ENCODE measurements around the gene COL18A1. TPM values are rescaled to one million over a fixed set of nuclear protein-coding genes. Genes with fewer than 3 reads are reported as not detected.
A peak's percentile ranks its signal among the peaks of the same experiment; 100 is the strongest.

Gene COL18A1
- total RNA-seq, 1 donor from 2014 or later, result 266 TPM

DNA sequence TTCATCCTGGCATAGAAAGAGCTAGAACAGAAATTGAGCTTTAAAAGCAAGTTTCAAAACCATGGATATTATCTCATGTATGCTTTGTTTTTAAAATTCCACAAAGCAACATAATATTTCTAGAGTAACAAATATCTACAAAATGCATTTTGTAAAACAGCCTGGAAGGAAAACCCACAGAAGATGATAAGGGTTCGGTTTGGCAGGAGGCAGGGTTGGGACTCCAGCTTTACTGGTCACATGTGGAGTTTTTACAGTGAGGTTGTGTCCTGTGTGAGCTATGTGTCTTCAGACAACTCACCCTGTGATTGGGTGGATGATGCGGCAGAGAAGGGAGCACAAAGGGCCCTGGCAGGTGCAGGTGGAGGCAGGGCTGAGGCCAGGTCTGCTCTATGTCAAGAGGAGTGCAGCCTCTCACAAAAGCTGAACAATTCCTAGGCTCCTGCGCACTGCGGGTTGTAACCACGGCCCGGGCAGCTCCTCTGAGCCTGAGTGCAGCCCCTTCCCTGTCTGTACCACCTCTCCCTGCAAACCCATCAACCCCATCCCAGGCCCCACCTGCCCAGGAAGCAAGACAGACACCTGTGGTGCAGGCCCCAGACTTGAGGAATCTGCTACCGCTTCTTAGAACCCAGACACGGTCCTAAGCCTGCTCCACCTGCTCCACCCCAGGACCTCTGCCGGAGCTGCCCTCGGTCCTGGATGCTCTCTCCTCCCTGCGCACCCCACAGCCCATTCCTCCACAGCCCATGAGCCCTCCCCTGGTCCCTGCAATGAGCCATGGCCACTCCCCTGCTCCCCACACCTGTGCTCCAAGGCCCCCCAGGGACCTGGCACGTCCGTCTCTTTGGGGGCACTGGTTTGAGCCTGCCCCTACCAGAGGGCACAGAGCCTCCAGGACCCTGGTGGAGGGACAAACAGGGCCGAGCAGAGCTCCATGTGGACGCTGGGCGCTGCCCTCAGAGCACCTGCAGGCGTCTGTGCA, 2.8 kb upstream of the COL18A1 start:
- no peak for DNase-seq (ENCODE audit: low spot score)

DNA sequence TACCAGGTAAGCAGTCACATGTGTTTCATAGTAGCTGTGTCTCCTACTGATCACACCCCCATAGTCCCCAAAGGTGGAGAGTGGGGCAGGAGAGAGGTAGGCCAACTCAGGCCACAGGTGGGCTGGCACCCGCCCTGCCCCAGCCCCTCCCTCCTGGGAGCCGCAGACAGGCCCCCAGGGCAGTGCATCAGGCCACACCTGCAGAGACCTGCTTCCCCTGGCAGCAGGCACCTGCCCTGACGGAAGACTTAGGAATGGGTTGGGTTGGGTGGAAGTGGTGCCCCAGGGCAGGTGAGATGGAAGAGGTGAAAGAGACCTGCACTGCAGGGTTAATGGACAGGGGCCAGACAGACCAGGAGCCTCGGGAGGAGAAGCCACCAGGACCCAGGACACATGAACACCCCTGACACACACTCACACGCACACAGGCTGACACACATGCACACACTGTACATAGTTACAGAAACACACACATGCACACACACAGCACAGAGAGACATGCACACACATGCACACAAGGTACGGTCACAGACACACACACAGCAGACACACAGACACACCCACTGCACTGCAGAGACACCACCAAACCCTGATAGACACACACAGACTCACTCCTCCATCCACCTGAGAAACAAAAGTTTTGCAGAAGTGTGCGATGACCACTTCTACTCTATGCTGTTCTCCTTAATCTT, 1.7 kb upstream of the COL18A1 start:
- DNase-seq (ENCODE audit: low spot score), result no peak

DNA sequence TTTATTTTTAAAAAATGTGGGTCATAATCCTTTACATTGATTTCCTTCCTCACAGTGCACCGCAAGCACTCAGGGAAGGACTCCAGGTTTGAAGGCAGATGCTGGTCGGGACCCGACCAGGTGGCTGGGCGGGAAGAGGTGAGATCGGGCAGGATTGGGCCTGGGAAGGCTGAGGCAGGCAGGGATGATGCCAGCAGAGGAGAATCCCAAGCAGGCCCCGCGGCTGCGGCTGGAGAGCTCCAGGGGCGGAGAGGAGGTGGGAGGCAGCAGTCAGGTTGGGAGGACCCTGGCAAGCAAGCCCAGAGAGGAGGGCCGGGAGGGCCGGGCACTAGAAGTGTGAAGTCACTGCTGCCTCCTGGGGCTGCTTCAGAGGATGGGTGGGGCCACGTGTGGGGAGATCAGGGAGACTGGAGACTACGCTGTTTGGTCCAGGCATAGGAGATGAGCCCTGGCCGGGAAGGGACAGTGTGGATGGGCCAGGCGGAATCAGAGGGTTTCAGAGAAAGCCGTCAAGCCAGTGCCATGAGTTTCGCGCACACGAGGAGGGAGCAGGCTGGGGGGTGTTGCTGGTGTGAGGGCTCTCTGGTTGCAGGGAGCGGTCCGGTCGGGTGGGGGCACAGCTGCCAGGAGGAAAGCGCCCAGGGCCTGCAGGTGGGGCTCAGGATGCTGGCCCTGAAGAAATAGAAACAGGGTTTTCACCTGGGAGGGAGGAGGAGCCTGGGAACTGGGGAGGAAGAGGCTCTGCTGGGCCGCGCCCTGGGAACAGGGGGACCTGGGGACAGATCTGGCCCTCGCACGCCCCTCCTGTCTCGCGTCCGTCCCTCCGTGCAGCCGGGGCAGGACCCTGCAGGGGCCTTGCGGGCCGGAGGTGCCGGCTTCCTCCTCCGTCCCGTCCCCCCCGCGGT, 888 bp upstream of the COL18A1 start:
- DNase-seq (ENCODE audit: low spot score), result peak; percentile 88

DNA sequence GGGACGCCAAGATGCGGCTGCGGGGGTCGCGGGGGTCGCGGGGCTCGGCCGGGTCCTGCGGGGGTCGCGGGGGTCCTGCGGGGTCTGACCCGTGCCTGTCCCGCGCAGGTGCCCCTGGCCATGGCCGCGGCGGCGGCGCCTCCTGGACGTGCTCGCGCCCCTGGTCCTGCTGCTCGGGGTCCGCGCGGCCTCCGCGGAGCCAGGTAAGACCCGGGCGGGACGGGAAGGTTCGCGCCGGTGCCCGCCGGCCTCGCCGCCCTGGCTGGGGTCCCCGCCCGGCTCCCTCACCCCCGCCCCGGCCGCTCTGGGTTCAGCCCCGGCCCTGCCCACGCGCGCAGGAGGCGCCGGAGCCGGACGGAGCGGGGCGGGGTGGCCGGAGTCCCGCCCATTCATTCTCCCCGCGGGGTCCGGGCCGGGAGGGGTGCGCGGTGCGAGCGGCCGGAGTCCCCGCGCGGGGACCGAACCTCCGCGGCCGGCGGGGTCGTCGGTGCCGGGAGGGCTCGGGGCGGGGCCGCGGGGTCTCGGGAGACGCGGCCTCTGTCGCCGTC, 380 bp downstream of the COL18A1 start:
- no peak for DNase-seq (ENCODE audit: low spot score)

DNA sequence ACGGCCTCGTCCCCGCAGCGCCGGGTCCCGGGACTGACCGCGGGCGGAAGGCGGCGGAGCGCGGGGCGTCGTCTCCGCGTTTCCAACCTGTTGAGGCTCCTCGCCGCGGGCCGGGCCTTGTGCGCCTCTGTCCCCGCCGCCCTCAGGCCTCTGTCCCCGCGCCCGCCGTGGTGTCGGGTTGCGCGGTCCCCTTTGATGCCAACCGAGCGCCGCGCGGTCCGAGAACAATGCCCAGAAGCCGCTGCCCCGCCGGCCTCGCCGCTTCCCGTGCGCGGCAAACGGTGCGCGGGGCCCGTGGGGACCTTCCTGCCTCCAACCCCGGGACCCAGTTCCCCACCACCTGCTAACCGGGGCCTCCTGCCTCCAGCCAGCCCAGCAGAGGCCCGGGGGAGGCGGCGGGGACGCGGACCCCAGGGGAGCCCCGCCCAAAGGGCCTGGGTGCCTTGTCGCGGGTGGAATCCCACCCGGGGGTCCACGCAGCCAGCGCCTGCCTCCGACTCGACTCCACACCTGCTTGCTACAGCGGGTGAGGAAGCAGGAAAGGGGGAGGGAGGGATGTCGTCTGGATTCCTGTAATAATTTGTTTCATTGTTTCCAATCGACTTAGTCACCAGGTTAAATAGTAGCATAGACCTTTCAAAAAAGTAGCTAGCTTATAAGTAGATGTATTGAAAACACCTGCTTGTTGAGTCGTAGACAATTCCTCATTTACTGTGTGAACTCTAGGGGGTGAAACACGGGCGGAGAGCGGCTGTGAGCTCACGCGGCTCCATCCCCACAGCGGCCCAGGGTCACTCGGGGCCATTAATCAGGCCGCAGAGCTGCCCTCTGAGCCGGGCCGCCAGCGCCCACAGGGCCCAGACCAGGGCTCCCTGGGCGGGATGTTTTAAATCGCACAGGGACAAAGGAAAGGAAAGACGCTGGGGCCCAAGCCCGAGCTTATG, 1.1 kb downstream of the COL18A1 start:
- DNase-seq (ENCODE audit: low spot score), result no peak

DNA sequence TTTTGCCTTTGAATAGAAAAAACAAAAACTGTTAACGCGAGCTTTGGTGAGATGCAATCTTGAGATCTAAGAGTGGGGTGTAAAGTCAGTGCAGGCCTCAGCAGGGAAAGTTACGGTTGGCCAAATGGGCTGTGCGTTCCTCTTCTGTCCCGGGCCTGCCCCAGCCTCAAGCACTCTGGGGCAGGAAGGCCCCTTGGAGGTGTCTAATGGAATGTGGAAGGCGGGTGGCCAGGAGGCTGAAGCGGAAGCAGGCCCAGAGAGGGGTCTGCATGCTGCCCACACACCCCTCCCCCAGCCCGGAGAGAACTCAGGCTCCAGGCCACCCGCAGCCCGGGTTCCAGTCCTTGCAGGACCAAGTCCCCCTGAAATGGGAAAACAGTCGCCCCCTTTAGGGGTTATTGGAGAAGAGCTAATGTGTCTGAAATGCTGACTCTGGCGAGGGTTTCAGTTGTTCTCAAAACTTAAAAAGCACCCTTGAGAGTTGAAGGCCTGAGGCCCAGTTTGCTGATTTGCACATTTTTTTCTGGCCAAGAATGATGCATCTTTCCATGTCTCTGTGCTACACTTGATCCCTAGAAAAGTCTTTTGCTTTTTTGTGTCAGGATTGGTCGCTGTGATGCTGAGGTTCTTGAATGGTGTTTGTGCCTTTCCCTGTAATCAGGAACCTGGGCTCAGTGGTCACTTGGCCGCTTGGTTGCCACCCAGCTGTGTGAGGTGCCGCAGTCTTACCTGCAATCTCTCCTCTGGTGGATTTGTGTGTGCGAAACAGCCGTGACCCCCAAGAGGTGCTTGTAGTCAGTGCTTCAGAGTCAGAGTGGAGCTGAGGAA, 2.0 kb downstream of the COL18A1 start:
- peak; percentile 64 for DNase-seq (ENCODE audit: low spot score)

DNA sequence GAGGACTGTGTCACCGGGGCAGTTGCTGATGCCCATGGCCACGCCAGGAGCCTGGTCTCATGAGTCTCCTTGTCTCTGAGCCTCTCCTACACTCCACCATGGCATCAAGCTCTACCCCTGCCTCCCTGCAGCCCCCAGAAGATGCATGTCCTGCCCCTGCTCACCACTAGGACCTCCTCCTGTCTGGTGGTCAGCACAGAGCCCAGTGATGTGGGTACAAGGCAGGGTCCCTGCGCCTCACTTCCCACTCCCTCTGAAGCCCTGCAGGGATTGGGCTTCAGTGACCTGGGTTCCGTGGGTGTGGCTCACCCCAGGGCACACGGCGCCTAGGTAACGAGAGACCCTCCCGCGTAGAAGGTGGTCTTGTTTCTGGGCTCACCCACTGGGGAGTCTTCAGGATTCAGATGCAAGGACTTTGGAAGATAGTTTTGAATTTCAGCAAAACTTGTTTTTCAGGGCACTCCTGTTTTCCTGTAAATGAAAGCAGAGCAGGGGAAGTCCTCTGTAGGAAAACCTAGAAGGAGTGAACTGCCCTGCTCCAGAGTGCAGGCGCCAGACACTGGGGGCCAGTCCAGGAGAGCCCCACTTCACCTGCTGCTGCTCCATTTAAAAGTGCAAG, 2.8 kb downstream of the COL18A1 start:
- DNase-seq (ENCODE audit: low spot score), result no peak

DNA sequence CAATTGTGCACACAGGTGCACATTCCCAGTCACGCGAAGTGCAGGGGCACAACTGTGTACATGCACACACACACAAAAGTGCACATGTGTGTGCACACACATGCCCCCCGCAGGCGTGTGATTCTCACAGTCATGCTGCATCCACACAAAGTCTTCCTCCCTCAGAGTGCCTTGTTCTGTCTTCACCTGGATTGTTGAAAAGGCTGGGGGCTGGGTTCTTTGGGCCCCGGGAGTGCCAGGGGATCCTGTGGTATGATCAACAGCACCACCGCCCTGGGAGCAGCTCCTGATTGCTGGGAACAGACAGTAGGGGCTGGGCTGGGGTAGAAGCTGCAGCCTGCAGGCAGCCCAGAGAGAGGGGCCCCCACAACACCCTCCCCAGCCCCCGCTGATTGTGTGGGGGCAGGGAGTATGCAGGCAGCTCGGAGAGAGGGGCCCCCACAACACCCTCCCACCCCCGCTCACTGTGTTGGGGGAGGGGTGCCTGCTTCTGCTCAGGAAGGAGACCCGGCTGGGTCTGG, 3.4 kb downstream of the COL18A1 start:
- DNase-seq (ENCODE audit: low spot score), result no peak

DNA sequence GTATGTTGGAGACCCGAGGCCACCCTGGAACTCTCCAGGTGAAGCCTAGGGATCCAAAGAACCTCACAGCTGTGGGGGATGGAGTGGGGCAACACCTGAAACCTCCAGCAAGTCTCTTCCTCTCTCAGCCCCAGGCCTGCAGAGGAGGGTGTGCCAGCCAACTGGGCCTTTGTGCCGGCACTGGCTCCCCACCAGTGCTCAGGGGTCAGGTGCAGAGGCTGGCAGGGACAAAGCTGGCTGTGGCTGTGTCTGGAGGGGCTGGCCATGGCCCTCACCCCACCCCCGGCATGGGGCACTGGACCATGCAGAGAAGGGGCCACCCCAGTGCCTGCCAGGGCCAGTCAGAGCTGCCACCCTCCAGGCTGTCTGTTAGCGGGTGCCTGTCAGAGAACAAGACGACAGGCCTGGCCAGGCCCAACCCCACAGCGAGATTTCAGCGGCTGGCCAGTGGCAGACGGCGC, 3.9 kb downstream of the COL18A1 start:
- no peak for DNase-seq (ENCODE audit: low spot score)

DNA sequence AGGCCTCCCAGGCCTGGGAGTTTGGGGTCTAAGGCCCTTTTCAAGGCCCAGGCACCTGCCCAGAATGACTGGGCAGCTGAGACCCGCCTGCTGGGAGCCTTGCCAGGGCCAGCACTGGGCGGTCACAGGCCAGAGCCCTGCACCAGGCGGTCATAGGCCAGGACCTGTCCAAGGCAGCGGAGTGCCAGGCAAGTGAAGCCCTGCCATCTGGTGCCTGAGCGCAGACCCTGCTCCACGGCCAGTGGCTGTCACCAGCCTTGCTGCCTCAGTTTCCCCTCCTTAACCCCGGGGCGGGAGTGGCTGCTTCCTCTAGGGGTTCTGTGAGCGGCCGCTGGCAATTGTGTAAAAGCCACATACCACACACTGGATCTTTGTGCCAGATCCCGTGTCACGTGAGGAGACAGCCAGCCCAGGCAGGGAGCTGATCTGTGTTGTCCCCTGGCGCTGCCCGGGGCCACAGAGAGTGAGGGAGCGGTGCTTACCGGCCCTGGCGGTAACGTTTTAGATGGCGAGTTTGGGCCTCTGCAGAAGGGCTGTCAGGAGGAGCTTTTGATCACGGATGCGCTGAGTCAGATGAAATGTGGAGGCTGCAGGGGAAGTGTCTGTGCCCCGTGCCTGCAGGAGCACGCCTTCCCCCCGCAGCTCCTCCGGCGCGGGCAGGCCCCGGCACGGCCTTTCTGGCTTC, 4.6 kb downstream of the COL18A1 start:
- DNase-seq (ENCODE audit: low spot score), result peak; percentile 87

DNA sequence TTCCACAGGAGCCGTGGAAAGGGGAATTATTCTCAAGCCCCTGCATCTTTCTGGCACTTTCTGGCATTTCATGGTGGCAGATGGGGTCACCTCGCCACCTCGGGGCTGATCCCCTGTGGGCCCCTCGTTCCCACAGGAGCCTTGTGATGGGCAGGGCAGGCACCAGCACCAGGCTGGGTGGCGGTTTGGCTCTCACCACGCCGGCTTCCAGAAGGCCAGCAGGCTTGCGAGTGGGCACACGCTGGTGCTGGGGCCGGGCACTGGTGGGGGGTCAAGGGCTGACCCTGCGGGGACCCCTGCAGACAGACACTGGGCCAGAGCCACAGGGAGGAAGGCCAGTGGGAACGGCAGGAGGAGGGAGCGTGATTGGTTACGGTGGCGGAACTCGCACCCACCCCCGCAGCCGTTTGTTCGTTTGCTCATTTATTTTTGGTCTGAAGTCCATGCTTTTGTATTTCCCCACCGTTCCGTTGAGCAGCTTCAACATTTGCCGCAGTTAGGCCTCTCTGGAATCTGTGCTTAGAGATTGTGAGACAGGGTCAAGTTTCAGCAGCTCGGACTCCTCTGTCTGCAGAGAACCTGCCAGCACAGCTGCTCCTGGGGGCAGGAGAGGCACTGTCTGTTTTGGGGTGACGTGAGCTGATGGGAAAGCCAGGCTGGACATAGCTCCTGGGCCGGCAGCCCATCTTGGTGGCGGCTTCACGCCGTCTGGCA, 5.3 kb downstream of the COL18A1 start:
- peak; percentile 69 for DNase-seq (ENCODE audit: low spot score)

DNA sequence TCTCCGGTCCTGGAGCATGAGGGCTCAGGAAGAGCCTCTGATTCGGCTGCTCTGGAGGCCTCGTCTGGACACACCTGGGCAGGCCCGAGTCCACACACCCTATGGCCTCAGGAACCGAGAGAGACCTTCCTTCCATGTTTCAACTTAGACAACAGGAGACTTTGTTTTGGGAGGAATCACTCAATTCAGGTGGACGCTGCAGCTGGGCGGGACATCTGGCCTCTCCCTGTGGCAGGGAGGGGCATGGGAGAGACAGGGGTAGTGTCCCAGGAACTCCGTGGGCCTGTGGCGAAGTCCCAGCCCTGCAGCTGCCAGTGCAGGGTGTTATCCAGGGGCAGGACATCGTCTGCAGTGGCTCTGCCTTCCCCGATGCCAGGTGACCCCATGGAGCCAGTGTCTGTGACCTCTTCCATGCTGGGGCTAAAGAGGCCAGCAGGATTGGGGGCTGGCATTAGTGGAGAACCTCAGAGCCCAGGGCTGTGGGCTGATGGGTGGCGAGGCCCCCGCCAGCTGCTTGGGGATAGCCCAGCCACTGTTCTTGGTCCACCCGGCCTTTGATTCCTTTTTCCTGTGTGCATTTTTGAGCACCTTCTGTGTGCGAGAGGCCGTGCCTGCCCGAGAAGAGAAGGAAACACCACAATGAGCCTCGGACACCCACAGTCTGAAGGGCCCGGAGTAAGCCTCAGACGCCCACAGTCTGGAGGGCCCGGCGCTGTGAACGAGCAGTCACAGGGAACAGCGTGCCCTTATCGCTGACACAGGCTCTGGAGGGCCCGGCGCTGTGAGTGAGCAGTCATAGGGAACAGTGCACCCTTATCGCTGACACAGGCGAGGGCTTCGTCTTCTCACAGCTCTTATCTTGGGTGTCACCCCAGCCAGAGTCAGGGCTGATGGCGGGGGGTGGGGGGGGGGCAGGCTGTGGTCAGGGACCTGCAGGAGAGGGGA, 6.2 kb downstream of the COL18A1 start:
- peak; percentile 56 for DNase-seq (ENCODE audit: low spot score)

DNA sequence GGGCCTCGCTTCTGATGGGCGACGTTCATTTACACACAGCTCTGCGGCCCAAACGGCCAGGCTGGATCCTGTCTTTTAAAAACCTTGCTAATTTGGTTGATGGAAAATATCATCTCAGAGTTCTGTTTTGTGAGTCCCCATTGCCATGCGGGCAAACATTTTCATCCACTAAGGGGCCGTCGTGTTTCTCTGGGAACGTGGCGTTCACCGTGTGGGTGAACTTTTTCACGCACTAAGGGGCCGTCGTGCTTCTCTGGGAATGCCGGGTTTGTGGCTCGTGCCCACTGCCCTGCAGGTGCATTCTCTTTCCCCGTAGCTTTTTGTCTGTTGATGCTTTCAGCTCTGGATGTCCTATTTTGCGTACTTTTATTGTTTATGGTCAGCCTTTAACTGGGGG, 6.8 kb downstream of the COL18A1 start:
- no peak for DNase-seq (ENCODE audit: low spot score)

DNA sequence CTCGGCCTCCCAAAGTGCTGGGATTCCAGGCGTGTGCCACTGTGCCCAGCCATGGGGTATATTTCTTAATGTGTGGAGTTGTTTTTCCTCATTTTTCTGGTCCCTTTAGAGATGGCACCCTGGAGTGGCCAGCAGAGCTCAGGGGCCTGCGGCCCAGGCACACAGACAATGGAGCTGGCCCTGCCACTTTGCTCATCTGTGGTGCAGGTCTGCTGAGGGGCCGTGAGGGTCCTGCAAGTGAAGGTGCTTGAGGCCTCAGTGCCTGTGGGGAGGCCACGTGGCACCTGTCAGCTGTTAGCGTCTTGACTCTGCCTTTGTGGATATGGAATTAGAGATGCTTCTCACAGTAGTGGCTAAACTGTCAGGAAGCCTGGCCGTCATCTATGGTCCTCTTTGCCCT, 7.5 kb downstream of the COL18A1 start:
- no peak for DNase-seq (ENCODE audit: low spot score)

DNA sequence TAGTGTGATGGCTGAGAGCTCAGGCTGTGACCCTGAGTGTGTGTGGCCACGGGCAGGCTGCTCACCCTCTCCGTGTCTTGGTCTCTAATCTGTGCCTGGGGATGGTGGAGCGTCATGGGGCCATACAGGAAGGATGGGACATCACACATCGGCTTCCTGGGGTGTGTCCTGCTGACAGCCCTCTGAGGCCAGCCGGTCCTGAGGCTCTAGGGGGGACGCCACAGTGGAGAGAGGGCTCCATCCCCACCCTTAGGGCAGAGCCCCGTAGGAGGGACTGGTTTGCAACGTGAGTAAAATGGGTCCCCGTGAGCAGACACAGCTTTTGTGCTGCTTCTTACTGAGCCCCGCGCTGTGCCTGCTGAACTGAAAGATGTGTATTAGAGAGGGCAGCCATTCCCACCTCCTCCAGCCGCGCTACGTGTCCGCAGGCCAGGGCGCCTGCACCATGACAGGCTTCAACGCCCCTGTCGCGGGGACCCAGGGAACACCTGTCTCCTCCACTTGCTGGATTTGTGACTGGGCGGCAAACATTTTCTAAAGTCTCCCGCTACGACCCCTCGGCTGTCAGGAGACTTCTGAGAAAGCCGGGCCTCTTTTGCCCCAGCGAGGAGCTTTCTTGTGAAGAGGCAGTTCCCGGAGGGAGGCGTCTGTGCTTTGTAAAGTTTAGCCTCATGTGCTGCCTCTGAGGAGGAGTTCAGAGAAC, 8.1 kb downstream of the COL18A1 start:
- peak; percentile 78 for DNase-seq (ENCODE audit: low spot score)

DNA sequence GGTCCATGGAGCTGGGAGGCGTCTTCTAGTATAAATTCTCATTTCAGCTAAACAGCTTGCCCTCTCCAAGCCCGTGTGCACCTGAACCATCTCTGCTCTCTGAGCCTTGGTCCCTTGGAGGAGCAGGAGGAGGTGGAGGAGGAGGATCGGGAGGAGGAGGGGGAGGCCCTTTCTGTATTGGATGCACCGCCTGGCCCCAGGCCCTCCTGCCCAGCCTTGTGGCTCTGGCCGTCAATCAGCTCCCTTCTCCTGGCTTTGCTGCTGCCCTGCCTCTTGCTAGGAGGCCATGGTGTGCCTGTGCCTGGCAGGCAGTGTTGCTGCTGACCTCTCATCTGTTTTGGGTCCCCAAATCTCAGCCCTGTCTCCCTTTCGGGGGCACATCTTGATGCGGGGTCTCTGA, 9.0 kb downstream of the COL18A1 start:
- no peak for DNase-seq (ENCODE audit: low spot score)
